ENCODE measurements around the gene OR52E2. TPM values are rescaled to one million over a fixed set of nuclear protein-coding genes. Genes with fewer than 3 reads are reported as not detected.
"Not testable (repeated sequence)": the region's sequence is repeated elsewhere in the genome, so short reads cannot be mapped to it uniquely, and the experiment has no call there.

Gene OR52E2
- total and polyA plus RNA-seq, 2 donors from 2014 or later = not detected

DNA sequence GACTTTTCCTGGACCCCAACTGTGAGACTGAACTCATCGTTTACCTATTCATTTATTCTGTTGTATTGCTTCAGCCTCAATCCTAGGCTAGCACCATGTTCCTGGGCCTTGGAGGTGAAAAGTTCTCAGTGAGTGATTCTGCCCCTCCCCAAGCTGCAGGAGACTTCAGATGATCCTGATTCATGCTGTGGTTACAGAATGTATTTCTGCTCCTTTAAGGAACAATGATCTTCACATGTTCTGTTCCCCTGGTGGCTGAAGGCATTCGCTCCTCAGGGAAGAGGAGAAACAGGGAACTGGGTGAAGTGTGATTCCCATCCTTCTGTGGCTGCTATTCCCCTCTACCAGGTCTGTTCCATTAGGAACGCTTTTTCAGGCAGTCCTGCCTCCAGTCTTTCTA is 12.4 kb upstream of the OR52E2 start:
- Histone ChIP-seq H3K4me1 (ENCODE audit: control insufficient read depth in 2 of 3, insufficient read depth in 2 of 3, low read depth in 1 of 3, low read length in 3 of 3) (no peaks in the 10 kb centered on the region), H3K36me3 (ENCODE audit: control insufficient read depth in 2 of 3, insufficient read depth in 3 of 3, low read length in 3 of 3) (no peaks in the 10 kb centered on the region), H3K9ac (ENCODE audit: low read length in 3 of 3) (no peak overlapping the region), H3K27ac (ENCODE audit: low read depth in 2 of 2, low read length in 2 of 2) (no peak overlapping the region), H3K9me3 (ENCODE audit: control insufficient read depth in 2 of 3, insufficient read depth in 1 of 3, low read length in 3 of 3) (no peaks in the 10 kb centered on the region), H3K4me3 (ENCODE audit: low read length in 3 of 3) (no peak overlapping the region), H3K27me3 (ENCODE audit: control insufficient read depth, insufficient read depth, low read length) (no peaks in the 10 kb centered on the region)
- FAIRE-seq (no peak), DNase-seq (no peak)
- intact Hi-C loops (cut with DNase I) = no loop called here
- TF ChIP-seq, protein P1, sequence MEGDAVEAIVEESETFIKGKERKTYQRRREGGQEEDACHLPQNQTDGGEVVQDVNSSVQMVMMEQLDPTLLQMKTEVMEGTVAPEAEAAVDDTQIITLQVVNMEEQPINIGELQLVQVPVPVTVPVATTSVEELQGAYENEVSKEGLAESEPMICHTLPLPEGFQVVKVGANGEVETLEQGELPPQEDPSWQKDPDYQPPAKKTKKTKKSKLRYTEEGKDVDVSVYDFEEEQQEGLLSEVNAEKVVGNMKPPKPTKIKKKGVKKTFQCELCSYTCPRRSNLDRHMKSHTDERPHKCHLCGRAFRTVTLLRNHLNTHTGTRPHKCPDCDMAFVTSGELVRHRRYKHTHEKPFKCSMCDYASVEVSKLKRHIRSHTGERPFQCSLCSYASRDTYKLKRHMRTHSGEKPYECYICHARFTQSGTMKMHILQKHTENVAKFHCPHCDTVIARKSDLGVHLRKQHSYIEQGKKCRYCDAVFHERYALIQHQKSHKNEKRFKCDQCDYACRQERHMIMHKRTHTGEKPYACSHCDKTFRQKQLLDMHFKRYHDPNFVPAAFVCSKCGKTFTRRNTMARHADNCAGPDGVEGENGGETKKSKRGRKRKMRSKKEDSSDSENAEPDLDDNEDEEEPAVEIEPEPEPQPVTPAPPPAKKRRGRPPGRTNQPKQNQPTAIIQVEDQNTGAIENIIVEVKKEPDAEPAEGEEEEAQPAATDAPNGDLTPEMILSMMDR (IDR thresholded peaks at IDR 0.05; ENCODE audit: borderline replicate concordance, extremely low read depth, insufficient read depth) = no peak

DNA sequence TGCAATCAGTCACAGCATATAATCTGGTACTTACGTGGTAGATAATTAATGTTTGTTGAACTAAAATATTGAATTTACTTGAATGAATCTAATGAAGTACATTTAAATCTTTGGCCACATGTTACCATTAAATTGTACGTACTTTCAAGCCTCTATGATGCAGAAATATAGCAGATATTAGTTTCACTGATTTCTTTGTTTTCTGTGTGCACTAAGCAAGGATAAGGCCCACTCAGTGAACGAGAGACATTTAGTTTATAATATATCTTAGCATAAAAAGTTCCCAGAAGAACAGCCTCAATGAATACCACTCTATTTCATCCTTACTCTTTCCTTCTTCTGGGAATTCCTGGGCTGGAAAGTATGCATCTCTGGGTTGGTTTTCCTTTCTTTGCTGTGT is 9.8 kb upstream of the OR52E2 start, which contains the start of gene OR52E1:
OR52E1 (plus strand) TSS at position 301 of the 400 bp plus-strand sequence.
- H3K36me3 ChIP-seq (ENCODE audit: control insufficient read depth in 2 of 3, insufficient read depth in 3 of 3, low read length in 3 of 3) = no peaks in the 10 kb centered on the region
- H3K4me1 ChIP-seq (ENCODE audit: control insufficient read depth in 2 of 3, insufficient read depth in 2 of 3, low read depth in 1 of 3, low read length in 3 of 3) = no peaks in the 10 kb centered on the region
- H3K27ac ChIP-seq (ENCODE audit: low read depth in 2 of 2, low read length in 2 of 2) = no peak within 1 kb of the TSS
- H3K9me3 ChIP-seq (ENCODE audit: control insufficient read depth in 2 of 3, insufficient read depth in 1 of 3, low read length in 3 of 3) = no peaks in the 10 kb centered on the region
- intact Hi-C loops (cut with DNase I) = no loop called here
- TF ChIP-seq, protein P1 (IDR thresholded peaks at IDR 0.05; ENCODE audit: borderline replicate concordance, extremely low read depth, insufficient read depth) = no peak
- no peak within 1 kb of the TSS for H3K4me3 ChIP-seq (ENCODE audit: low read length in 3 of 3)
- FAIRE-seq (no peak), DNase-seq (no peak)
- no peak within 1 kb of the TSS for H3K9ac ChIP-seq (ENCODE audit: low read length in 3 of 3)
- H3K27me3 ChIP-seq (ENCODE audit: control insufficient read depth, insufficient read depth, low read length) = no peaks in the 10 kb centered on the region

DNA sequence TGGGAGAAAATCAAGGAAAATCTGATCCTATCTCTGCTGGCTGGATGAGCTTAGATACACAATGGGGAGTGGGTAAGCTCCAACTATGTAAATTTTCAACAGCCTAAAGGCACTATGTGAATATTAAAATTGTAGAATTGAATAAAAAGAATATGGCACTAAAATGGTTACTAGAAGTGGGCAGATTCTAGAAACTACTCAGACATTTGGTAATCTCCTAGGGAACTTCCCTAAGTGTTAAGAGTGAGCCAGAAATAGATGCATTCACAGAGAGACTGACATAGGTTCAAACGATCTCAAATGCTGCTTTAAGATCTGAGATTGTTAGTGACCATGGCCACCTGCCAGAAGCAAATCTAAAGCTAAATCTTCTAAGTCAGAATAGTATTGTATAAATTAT is 5.6 kb upstream of the OR52E2 start:
- H3K27ac ChIP-seq (ENCODE audit: low read depth in 2 of 2, low read length in 2 of 2) = no peak overlapping the region
- no peak overlapping the region for H3K9ac ChIP-seq (ENCODE audit: low read length in 3 of 3)
- intact Hi-C loops (cut with DNase I) = no loop called here
- no peak for FAIRE-seq
- no peaks in the 10 kb centered on the region for H3K9me3 ChIP-seq (ENCODE audit: control insufficient read depth in 2 of 3, insufficient read depth in 1 of 3, low read length in 3 of 3)
- H3K4me1 ChIP-seq (ENCODE audit: control insufficient read depth in 2 of 3, insufficient read depth in 2 of 3, low read depth in 1 of 3, low read length in 3 of 3) = no peaks in the 10 kb centered on the region
- TF ChIP-seq, protein P1 (IDR thresholded peaks at IDR 0.05; ENCODE audit: borderline replicate concordance, extremely low read depth, insufficient read depth) = no peak
- no peak overlapping the region for H3K4me3 ChIP-seq (ENCODE audit: low read length in 3 of 3)
- DNase-seq = no peak
- no peaks in the 10 kb centered on the region for H3K27me3 ChIP-seq (ENCODE audit: control insufficient read depth, insufficient read depth, low read length)
- no peaks in the 10 kb centered on the region for H3K36me3 ChIP-seq (ENCODE audit: control insufficient read depth in 2 of 3, insufficient read depth in 3 of 3, low read length in 3 of 3)

DNA sequence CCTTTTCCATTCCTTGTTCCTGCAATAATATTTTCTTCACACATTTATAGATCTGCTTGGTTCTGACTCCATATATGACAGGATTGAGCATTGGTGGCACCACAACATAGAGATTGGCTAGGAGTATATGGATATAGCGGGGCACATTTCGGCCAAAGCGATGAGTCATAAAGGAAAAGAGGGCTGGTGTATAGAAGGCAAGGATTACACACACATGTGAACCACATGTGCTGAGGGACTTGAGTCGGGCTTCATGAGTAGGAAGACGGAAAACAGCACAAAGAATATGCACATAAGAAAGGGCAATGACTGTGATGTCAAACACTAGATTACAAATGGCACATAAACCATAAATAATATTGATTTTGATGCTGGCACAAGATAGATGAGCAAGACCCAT is 748 bp downstream of the OR52E2 start:
- H3K27ac ChIP-seq (ENCODE audit: low read depth in 2 of 2, low read length in 2 of 2); DNase-seq; FAIRE-seq; H3K4me1 ChIP-seq (ENCODE audit: control insufficient read depth in 2 of 3, insufficient read depth in 2 of 3, low read depth in 1 of 3, low read length in 3 of 3); H3K9ac ChIP-seq (ENCODE audit: low read length in 3 of 3); H3K9me3 ChIP-seq (ENCODE audit: control insufficient read depth in 2 of 3, insufficient read depth in 1 of 3, low read length in 3 of 3); intact Hi-C loops (cut with DNase I); H3K4me3 ChIP-seq (ENCODE audit: low read length in 3 of 3); H3K27me3 ChIP-seq (ENCODE audit: control insufficient read depth, insufficient read depth, low read length); H3K36me3 ChIP-seq (ENCODE audit: control insufficient read depth in 2 of 3, insufficient read depth in 3 of 3, low read length in 3 of 3): not testable (repeated sequence)

All from kidney (tissue), 14 donors.